Measurements from ENCODE around the gene ZBTB12.
A peak's percentile ranks its signal among the peaks of the same experiment; 100 is the strongest.

Gene ZBTB12

DNA sequence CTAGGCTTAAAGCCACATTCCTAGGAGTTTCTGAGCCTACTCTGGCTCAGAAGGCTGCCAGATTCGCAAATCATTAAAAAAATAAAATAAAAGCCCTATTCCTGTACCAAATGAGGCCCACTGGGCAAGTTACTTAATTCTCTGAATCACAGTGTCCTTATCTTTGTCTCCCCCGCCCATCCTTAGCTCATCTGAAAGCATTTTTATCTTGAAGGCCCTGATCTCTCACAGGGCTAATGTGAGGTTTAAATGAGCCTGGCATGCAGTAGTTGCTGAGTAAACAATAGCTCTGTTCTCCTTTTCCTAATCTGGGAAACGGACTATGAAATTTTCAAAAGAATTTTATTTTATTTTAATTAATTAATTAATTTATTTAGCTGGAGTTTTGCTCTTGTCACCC lies 2.1 kb upstream of the ZBTB12 start:
- Histone ChIP-seq H3K4me1 (peaks cover 5% of the 10 kb centered on the region), H2AFZ (no peak overlapping the region), H3K36me3 (ENCODE audit: control insufficient read depth, insufficient read depth, low read length) (no peaks in the 10 kb centered on the region), H3K4me2 (ENCODE audit: low read length) (no peak overlapping the region), H3K9ac (no peak overlapping the region), H3K27ac (no peak overlapping the region), H3K27me3 (ENCODE audit: control insufficient read depth, insufficient read depth, low read length) (no peaks in the 10 kb centered on the region), H3K79me2 (no peaks in the 10 kb centered on the region), H3K9me3 (ENCODE audit: control insufficient read depth, low read length) (no peaks in the 10 kb centered on the region), H3K4me3 (ENCODE audit: low read depth, low read length) (no peak overlapping the region)
- TF ChIP-seq, protein P1, sequence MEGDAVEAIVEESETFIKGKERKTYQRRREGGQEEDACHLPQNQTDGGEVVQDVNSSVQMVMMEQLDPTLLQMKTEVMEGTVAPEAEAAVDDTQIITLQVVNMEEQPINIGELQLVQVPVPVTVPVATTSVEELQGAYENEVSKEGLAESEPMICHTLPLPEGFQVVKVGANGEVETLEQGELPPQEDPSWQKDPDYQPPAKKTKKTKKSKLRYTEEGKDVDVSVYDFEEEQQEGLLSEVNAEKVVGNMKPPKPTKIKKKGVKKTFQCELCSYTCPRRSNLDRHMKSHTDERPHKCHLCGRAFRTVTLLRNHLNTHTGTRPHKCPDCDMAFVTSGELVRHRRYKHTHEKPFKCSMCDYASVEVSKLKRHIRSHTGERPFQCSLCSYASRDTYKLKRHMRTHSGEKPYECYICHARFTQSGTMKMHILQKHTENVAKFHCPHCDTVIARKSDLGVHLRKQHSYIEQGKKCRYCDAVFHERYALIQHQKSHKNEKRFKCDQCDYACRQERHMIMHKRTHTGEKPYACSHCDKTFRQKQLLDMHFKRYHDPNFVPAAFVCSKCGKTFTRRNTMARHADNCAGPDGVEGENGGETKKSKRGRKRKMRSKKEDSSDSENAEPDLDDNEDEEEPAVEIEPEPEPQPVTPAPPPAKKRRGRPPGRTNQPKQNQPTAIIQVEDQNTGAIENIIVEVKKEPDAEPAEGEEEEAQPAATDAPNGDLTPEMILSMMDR (IDR thresholded peaks at IDR 0.05), result no peak

DNA sequence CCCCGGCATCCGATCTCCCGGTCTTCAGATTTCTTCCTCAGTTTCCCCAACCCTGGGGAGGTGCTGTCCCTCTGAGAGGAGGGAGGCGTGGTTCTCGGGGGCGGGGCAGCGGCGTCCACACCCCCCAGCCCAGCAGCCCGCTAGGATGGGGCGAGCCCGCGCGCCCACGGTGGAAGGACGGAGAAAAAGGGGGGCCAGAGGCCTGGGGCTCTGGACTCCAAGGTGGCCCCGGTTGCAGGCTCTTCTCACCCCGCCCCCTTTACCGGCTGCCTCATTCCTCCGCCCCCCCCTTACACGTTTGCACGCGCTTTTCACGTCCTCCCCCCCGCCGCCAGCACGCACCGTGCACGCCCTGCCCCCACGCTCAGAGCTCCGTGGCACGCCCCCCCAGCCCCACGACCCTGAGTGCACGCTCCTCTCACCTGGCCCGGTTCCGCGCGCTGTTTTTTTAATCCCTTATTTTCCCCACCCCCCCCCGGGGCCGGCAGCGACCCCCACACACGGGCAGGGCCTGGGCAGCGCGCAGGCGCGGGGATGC lies 402 bp downstream of the ZBTB12 start:
- TF ChIP-seq, protein P1 (IDR thresholded peaks at IDR 0.05), result no peak
- H2AFZ ChIP-seq, result peak overlapping the region; percentile 53
- peak overlapping the region; percentile 87 for H3K27ac ChIP-seq
- H3K9me3 ChIP-seq (ENCODE audit: control insufficient read depth, low read length), result no peaks in the 10 kb centered on the region
- no peak overlapping the region for H3K9ac ChIP-seq
- H3K27me3 ChIP-seq (ENCODE audit: control insufficient read depth, insufficient read depth, low read length), result no peaks in the 10 kb centered on the region
- H3K36me3 ChIP-seq (ENCODE audit: control insufficient read depth, insufficient read depth, low read length), result no peaks in the 10 kb centered on the region
- peaks cover 11% of the 10 kb centered on the region for H3K4me1 ChIP-seq
- no peaks in the 10 kb centered on the region for H3K79me2 ChIP-seq
- peak overlapping the region; percentile 63 for H3K4me3 ChIP-seq (ENCODE audit: low read depth, low read length)
- peak overlapping the region; percentile 96 for H3K4me2 ChIP-seq (ENCODE audit: low read length)

DNA sequence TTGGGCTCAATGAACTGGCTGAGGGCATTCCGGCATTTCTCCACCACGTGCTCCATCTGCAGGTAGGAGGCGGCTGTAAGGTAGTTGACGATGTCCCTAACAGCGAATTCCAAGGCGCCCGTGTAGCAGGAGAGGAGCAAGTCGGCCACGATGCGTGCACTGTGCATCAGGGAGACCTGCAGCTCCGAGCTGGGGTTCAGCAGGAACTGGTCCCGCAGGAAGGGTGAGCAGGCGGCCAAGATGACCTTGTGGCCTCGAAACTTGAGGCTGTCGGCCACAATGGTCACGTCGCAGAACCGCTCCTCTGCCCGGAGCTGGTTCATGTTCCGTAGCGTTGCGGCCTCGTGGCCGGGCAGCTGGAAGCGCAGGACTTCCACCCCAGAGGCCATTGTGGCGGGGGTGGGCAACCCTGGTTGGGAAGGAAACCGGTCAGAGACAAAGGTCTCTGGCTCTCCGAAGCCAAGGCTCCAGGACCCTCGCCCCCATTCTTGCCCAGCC lies 920 bp downstream of the ZBTB12 start:
- Histone ChIP-seq H3K9ac (no peak overlapping the region), H3K36me3 (ENCODE audit: control insufficient read depth, insufficient read depth, low read length) (no peaks in the 10 kb centered on the region), H2AFZ (peak overlapping the region; percentile 53), H3K4me3 (ENCODE audit: low read depth, low read length) (peak overlapping the region; percentile 63), H3K27me3 (ENCODE audit: control insufficient read depth, insufficient read depth, low read length) (no peaks in the 10 kb centered on the region), H3K4me1 (peaks cover 11% of the 10 kb centered on the region), H3K4me2 (ENCODE audit: low read length) (peak overlapping the region; percentile 96), H3K79me2 (no peaks in the 10 kb centered on the region), H3K9me3 (ENCODE audit: control insufficient read depth, low read length) (no peaks in the 10 kb centered on the region), H3K27ac (peak overlapping the region; percentile 87)
- TF ChIP-seq, protein P1 (IDR thresholded peaks at IDR 0.05), result no peak

DNA sequence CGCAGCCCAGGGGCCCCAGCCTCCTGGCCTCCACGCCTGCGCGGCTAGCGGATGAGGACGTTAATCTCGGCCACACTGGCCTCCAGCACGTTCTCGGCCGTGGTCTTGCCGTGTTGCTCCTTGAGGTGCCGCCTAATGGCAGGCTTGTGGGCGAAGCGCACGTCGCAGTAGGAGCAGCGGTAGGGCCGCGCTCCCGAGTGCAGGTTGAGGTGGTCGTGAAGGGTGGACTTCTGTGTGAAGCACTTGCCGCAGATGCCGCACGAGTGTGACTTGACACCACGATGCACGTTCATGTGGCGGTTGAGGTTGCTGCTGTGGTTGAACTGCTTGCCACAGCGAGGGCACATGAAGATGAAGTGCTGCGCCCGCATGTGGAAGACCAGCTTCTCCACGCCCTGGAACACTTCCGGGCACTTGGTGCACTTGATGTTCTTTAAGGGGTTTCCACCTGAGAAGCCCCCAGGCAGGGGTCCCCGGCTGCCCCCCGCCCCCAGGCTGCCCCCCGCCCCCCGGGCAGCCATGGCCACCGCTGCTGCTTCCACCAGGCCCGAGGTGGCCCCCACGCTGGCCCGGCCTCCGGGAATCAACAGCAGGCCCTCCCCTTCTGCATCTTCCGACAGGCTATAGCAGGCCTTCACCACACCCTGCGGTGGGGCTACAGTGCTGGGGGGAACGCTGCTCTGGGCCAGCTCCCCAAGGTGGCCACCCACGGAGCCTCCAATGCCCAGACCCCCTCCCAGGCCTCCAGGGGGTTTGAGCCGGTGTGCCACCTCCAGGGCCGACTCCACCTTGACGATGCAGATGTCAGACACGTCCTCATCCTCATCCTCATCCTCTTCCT lies 1.8 kb downstream of the ZBTB12 start:
- H3K27ac ChIP-seq, result no peak overlapping the region
- TF ChIP-seq, protein P1 (IDR thresholded peaks at IDR 0.05), result no peak

More for the DNA sequence above, 1.8 kb downstream of the ZBTB12 start:
- Histone ChIP-seq H3K27me3 (ENCODE audit: control insufficient read depth, insufficient read depth, low read length) (no peaks in the 10 kb centered on the region), H3K4me2 (ENCODE audit: low read length) (no peak overlapping the region), H3K9me3 (ENCODE audit: control insufficient read depth, low read length) (no peaks in the 10 kb centered on the region), H3K36me3 (ENCODE audit: control insufficient read depth, insufficient read depth, low read length) (no peaks in the 10 kb centered on the region), H3K9ac (no peak overlapping the region), H3K79me2 (no peaks in the 10 kb centered on the region), H3K4me1 (peaks cover 11% of the 10 kb centered on the region), H3K4me3 (ENCODE audit: low read depth, low read length) (no peak overlapping the region), H2AFZ (no peak overlapping the region)

Measured in parathyroid adenoma (tissue), 2 donors.